Glutamatergic neuron (in vitro differentiated cells): ENCODE results near the gene CLIC1. TPM values are rescaled to one million over a fixed set of nuclear protein-coding genes. Genes with fewer than 3 reads are reported as not detected.

Experiments
- DNase-seq: peaks from one replicate; pipeline ENCODE4 v3.0.0; 2022
- H3K27ac Mint-ChIP-seq: one replicate; pipeline ENCODE4 v1.8.0; 2020; ENCODE audit warnings: mild to moderate bottlenecking, mixed read lengths, inconsistent platforms; ENCODE audit not compliant: unreplicated experiment
- H3K27me3 Mint-ChIP-seq: one replicate; pipeline ENCODE4 v1.8.0; 2020; ENCODE audit warnings: mild to moderate bottlenecking, moderate library complexity, mixed read lengths, inconsistent platforms; ENCODE audit not compliant: unreplicated experiment
- H3K36me3 Mint-ChIP-seq: one replicate; pipeline ENCODE4 v1.8.0; 2020; ENCODE audit warnings: mild to moderate bottlenecking, mixed read lengths, inconsistent platforms; ENCODE audit not compliant: unreplicated experiment
- H3K4me1 Mint-ChIP-seq: one replicate; pipeline ENCODE4 v1.8.0; 2020; ENCODE audit warnings: mild to moderate bottlenecking, low read depth, mixed read lengths, inconsistent platforms; ENCODE audit not compliant: unreplicated experiment
- H3K4me3 Mint-ChIP-seq: one replicate; pipeline ENCODE4 v1.8.0; 2020; ENCODE audit warnings: mild to moderate bottlenecking, mixed read lengths, inconsistent platforms; ENCODE audit not compliant: unreplicated experiment
- H3K9me3 Mint-ChIP-seq: one replicate; pipeline ENCODE4 v1.8.0; 2020; ENCODE audit warnings: mild to moderate bottlenecking, moderate library complexity, mixed read lengths, inconsistent platforms; ENCODE audit not compliant: unreplicated experiment
- CTCF ChIP-seq: fragments of 200-600 bp; sonication (generic); IDR thresholded peaks from one replicate; pipeline ENCODE4 v1.5.0; 2021; ENCODE audit not compliant: partially characterized antibody, unreplicated experiment
- total RNA-seq: library from RNA; stranded (reverse); fragmentation: NEBNext Ultra II Directional; extraction: Animal tissue kit (Norgen Biotek cat#: 25700); gene quantifications from one replicate; pipeline ENCODE4 v1.2.1, GENCODE V29; 2021; ENCODE audit not compliant: unreplicated experiment

Gene CLIC1
- total RNA-seq, 1 donor from 2014 or later: 310 TPM

GRCh38 chr6:31729979-31730630 is 6.2 kb downstream of the CLIC1 start:
- Mint-ChIP-seq H3K27me3 (peaks cover 22% of the 10 kb centered on the region), H3K4me1 (peaks cover 10% of the 10 kb centered on the region), H3K27ac (peak overlapping the region; percentile 96), H3K4me3 (peak overlapping the region; percentile 98), H3K36me3 (peaks cover 14% of the 10 kb centered on the region), H3K9me3 (peaks cover 15% of the 10 kb centered on the region)
- peak; percentile 95 for DNase-seq
- TF ChIP-seq CTCF: no peak

GRCh38 chr6:31729515-31729978 is 6.8 kb downstream of the CLIC1 start:
- H3K4me1 Mint-ChIP-seq: peaks cover 10% of the 10 kb centered on the region
- peak; percentile 66 for TF ChIP-seq CTCF
- peaks cover 14% of the 10 kb centered on the region for H3K36me3 Mint-ChIP-seq
- DNase-seq: peak; percentile 90
- peaks cover 21% of the 10 kb centered on the region for H3K27me3 Mint-ChIP-seq
- H3K27ac Mint-ChIP-seq: peak overlapping the region; percentile 96
- H3K9me3 Mint-ChIP-seq: peaks cover 13% of the 10 kb centered on the region
- H3K4me3 Mint-ChIP-seq: peak overlapping the region; percentile 98

GRCh38 chr6:31728767-31729514 is 7.4 kb downstream of the CLIC1 start, which contains the start of gene DDAH2:
Gene DDAH2 (minus strand): TSS chr6:31729299. CDS start chr6:31729161, 138 bp downstream.
- Mint-ChIP-seq H3K9me3 (peaks cover 13% of the 10 kb centered on the region), H3K4me1 (peaks cover 8% of the 10 kb centered on the region), H3K27me3 (peaks cover 19% of the 10 kb centered on the region), H3K4me3 (peak within 1 kb of the TSS; percentile 98), H3K27ac (peak within 1 kb of the TSS; percentile 96), H3K36me3 (peaks cover 14% of the 10 kb centered on the region)
- DNase-seq: no peak
- no peak for TF ChIP-seq CTCF

GRCh38 chr6:31727717-31728671 is 8.3 kb downstream of the CLIC1 start:
- H3K27me3 Mint-ChIP-seq: peaks cover 17% of the 10 kb centered on the region
- peak overlapping the region; percentile 28 for H3K27ac Mint-ChIP-seq
- peaks cover 12% of the 10 kb centered on the region for H3K9me3 Mint-ChIP-seq
- TF ChIP-seq CTCF: no peak
- H3K4me1 Mint-ChIP-seq: peaks cover 6% of the 10 kb centered on the region
- H3K36me3 Mint-ChIP-seq: peaks cover 14% of the 10 kb centered on the region
- no peak for DNase-seq
- peak overlapping the region; percentile 98 for H3K4me3 Mint-ChIP-seq
